Psoas muscle (tissue), 8 donors: ENCODE results near the gene HCFC2. TPM values are rescaled to one million over a fixed set of nuclear protein-coding genes. Genes with fewer than 3 reads are reported as not detected.

Experiments
- ATAC-seq, 4 donors: fragments of 200-7000 bp; cut with Tn5 transposase; one replicate each; pipeline ENCODE4 v1.9.1; 2020; ENCODE audit warnings: moderate library complexity in 3 of 4, mild to moderate bottlenecking in 2 of 4
- DNase-seq, 2 donors: peaks; one replicate each; pipeline ENCODE4 v3.0.0-alpha.2; 2020
- H3K27ac ChIP-seq: fragments of 200-600 bp; one replicate; pipeline ENCODE4 v1.8.0; 2022
- H3K27me3 ChIP-seq, 3 donors: fragments of 200-600 bp in 1 of 3; one replicate each; pipeline versions ENCODE4 v1.6.1 to v1.8.0; 2013 to 2022; ENCODE audit warnings: low read length in 2 of 3, mild to moderate bottlenecking in 2 of 3, moderate library complexity in 1 of 3; ENCODE audit not compliant: insufficient read depth in 3 of 3
- H3K36me3 ChIP-seq, 2 donors: fragments of 200-600 bp in 1 of 2; one replicate each; pipeline versions ENCODE4 v1.6.1 to v1.8.0; 2013 to 2022; ENCODE audit warnings: low read depth in 1 of 2, mild to moderate bottlenecking in 1 of 2, moderate library complexity in 1 of 2; ENCODE audit not compliant: insufficient read depth in 1 of 2
- H3K4me1 ChIP-seq: fragments of 200-600 bp; one replicate; pipeline ENCODE4 v1.8.0; 2022
- H3K4me3 ChIP-seq: fragments of 200-600 bp; one replicate; pipeline ENCODE4 v1.8.0; 2022; ENCODE audit warnings: mild to moderate bottlenecking
- H3K9me3 ChIP-seq: fragments of 200-600 bp; one replicate; pipeline ENCODE4 v1.8.0; 2022
- WGBS, 3 donors: extraction: QIAGEN DNeasy Blood & Tissue Kit; methylation state at CpG; one replicate each; pipeline versions ENCODE4 v1.1.6 to v1.1.7; 2013; 5-methylcytosine and 5-hydroxymethylcytosine counted together
- intact Hi-C, 2 donors: fragments of 100-400 bp; cut with DNase I; formaldehyde crosslinking; loops; one replicate each; pipeline versions ENCODE4 v1.11.0 to v1.14.2; 2022
- polyA plus RNA-seq, 3 donors: library from polyadenylated mRNA; stranded (reverse); fragments of 200-250 nt; gene quantifications; one replicate each; pipeline ENCODE4 v1.2.3, GENCODE V29; 2013
- total RNA-seq, 4 donors: library from RNA; stranded (reverse); fragmentation: NEBNext Ultra II Directional in 2 of 4; extraction: Animal tissue kit (Norgen Biotek cat#: 25700) in 2 of 4; gene quantifications; one replicate each; pipeline versions ENCODE4 v1.2.1 to v1.2.4, GENCODE V29; 2021 to 2023
- TF ChIP-seq, protein P1 (sequence below): fragments of 200-600 bp; IDR thresholded peaks from one replicate; pipeline ENCODE4 v1.8.0; 2022; ENCODE audit warnings: antibody characterized with exemption
- donor health status: healthy with polysubstance abuse.
- donor health status: DM: no; HTN: no; CAD: no; lungs with moderate emphysema.
- donor health status: Bipolar disorder and iron deficiency.
- donor health status: healthy.
- donor health status: DM: yes; HTN: yes; CAD: no.
- donor health status: DM: no; HTN: no; CAD: no.
- donor health status: DM: no; HTN: no; CAD: no.
- donor health status: DM: yes; HTN: yes; CAD: no.

HCFC2 gene
- total and polyA plus RNA-seq, 7 donors, result 10.1 to 27.8 (median 22.8) TPM

- no peaks in the 10 kb centered on the region for H3K27me3 ChIP-seq
- intact Hi-C loops, result loop anchor here in 1 of 2 donors (10.0 kb wide), 1 partner anchor 491 kb away; no protein-coding TSS in a partner anchor
- no peak overlapping the region for H3K27ac ChIP-seq
- no peak overlapping the region for H3K4me3 ChIP-seq
- H3K36me3 ChIP-seq, result peaks cover 0 to 43% of the 10 kb centered on the region in 2 donors
- H3K9me3 ChIP-seq, result no peaks in the 10 kb centered on the region
- DNase-seq, result no peak
- TF ChIP-seq, protein P1, sequence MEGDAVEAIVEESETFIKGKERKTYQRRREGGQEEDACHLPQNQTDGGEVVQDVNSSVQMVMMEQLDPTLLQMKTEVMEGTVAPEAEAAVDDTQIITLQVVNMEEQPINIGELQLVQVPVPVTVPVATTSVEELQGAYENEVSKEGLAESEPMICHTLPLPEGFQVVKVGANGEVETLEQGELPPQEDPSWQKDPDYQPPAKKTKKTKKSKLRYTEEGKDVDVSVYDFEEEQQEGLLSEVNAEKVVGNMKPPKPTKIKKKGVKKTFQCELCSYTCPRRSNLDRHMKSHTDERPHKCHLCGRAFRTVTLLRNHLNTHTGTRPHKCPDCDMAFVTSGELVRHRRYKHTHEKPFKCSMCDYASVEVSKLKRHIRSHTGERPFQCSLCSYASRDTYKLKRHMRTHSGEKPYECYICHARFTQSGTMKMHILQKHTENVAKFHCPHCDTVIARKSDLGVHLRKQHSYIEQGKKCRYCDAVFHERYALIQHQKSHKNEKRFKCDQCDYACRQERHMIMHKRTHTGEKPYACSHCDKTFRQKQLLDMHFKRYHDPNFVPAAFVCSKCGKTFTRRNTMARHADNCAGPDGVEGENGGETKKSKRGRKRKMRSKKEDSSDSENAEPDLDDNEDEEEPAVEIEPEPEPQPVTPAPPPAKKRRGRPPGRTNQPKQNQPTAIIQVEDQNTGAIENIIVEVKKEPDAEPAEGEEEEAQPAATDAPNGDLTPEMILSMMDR, result no peak
- ATAC-seq, result peak in 2 of 4 donors; percentile 20 to 40
- H3K4me1 ChIP-seq, result peaks cover 11% of the 10 kb centered on the region
Measured at GRCh38 chr12:104115587-104115975, 51.2 kb downstream of the HCFC2 start.

- intact Hi-C loops, result loop anchor here in 1 of 2 donors (10.0 kb wide), 1 partner anchor 994 kb away; no protein-coding TSS in a partner anchor
- ATAC-seq, result peak in 1 of 4 donors; percentile 49
- H3K27me3 ChIP-seq, result no peaks in the 10 kb centered on the region
- peaks cover 0 to 89% of the 10 kb centered on the region in 2 donors for H3K36me3 ChIP-seq
- no peak for DNase-seq
- H3K27ac ChIP-seq, result no peak overlapping the region
- TF ChIP-seq, protein P1, result no peak
- no peaks in the 10 kb centered on the region for H3K9me3 ChIP-seq
- H3K4me1 ChIP-seq, result no peaks in the 10 kb centered on the region
- H3K4me3 ChIP-seq, result no peak overlapping the region
Measured at GRCh38 chr12:104121001-104121400, 56.7 kb downstream of the HCFC2 start.

DNA sequence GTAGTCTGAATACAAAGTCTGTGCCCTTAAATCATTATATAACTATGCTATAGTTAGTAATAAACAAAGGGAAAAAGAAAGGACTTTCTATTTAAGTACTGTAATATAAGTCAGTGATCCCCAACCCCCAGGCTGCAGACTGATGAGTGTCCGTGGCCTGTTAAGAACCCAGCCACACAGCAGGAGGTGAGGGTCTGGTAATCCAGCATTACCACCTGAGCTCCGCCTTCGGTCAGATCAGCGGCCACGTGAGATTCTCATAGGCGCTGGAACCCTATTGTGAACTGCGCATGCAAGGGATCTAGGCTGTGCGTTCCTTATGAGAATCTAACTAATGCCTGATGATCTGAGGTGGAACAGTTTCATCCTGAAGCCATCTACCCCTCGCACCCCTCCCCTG is 58.0 kb downstream of the HCFC2 start:
- ATAC-seq, result no peak
- Histone ChIP-seq H3K36me3 (peaks cover 0 to 96% of the 10 kb centered on the region in 2 donors), H3K4me3 (no peak overlapping the region), H3K27ac (no peak overlapping the region), H3K4me1 (no peaks in the 10 kb centered on the region), H3K9me3 (no peaks in the 10 kb centered on the region), H3K27me3 (no peaks in the 10 kb centered on the region)
- no peak for DNase-seq
- intact Hi-C loops, result loop anchor here in 1 of 2 donors (10.0 kb wide), 1 partner anchor 993 kb away; no protein-coding TSS in a partner anchor
- WGBS, 3 donors, result 94% methylated on average over 9 of the region's 9 CpGs
- TF ChIP-seq, protein P1, result no peak

- H3K4me3 ChIP-seq, result no peak overlapping the region
- WGBS, 3 donors, result 91 to 94% (median 94%) methylated on average over 3 of the region's 3 CpGs
- peaks cover 0 to 93% of the 10 kb centered on the region in 2 donors for H3K36me3 ChIP-seq
- no peak overlapping the region for H3K27ac ChIP-seq
- ATAC-seq (no peak), DNase-seq (no peak)
- intact Hi-C loops, result loop anchor here in 1 of 2 donors (10.0 kb wide), 1 partner anchor 988 kb away; no protein-coding TSS in a partner anchor
- H3K9me3 ChIP-seq, result no peaks in the 10 kb centered on the region
- H3K27me3 ChIP-seq, result no peaks in the 10 kb centered on the region
- peaks cover 15% of the 10 kb centered on the region for H3K4me1 ChIP-seq
- TF ChIP-seq, protein P1, result no peak
Measured at GRCh38 chr12:104126548-104126947, 62.2 kb downstream of the HCFC2 start.

DNA sequence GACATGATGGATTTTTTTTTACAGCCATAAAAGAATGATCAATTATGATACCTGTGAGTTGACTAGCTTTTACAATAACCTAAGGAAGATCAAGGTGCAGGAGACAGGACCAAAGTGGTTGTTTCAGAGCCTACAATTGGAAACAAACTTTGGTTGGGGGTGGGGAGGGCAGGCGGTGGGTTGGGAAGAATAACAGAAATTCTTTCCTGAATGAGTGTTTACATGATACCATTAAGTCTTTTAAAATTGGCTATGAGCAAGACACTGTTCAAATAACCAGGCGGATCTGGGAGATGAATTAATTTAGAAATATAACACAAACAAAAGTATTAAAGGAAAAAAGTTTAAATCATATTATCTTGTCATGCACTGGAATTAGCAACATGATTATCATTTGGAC is 66.4 kb downstream of the HCFC2 start:
- H3K4me1 ChIP-seq, result peaks cover 36% of the 10 kb centered on the region
- intact Hi-C loops, result no loop called here
- no peak overlapping the region for H3K27ac ChIP-seq
- TF ChIP-seq, protein P1, result no peak
- 62 to 82% (median 75%) methylated on average over 2 of the region's 2 CpGs for WGBS, 3 donors
- no peaks in the 10 kb centered on the region for H3K27me3 ChIP-seq
- no peaks in the 10 kb centered on the region for H3K9me3 ChIP-seq
- DNase-seq (no peak), ATAC-seq (no peak)
- peaks cover 0 to 88% of the 10 kb centered on the region in 2 donors for H3K36me3 ChIP-seq
- H3K4me3 ChIP-seq, result no peak overlapping the region
